Measurements from ENCODE around the gene RABGEF1. TPM values are rescaled to one million over a fixed set of nuclear protein-coding genes. Genes with fewer than 3 reads are reported as not detected.

RABGEF1 gene
- total and polyA plus RNA-seq, 7 donors, result 12.0 to 23.2 (median 18.7) TPM

DNA sequence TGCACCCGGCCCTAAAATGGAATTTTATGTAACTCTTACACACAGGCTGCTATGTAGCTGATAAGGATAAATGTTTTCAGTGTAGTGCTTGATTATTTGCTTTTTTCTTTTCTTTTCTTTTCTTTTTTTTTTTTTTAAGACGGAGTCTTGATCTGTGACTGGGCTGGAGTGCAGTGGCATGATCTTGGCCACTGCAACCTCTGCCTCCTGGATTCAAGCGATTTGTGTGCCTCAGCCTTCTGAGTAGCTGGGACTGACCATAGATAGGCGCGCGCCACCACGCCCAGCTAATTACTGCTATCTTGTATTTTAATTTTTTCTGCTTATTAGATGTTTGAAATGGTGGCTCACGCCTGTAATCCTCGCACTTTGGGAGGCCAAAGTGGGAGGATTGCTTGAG, 3.4 kb downstream of the RABGEF1 start:
- Histone ChIP-seq H3K4me3 (no peak overlapping the region), H3K27ac (no peak overlapping the region), H3K4me1 (peaks cover 37% of the 10 kb centered on the region), H3K9me3 (no peaks in the 10 kb centered on the region), H3K27me3 (ENCODE audit: insufficient read depth in 3 of 3, low read length in 2 of 3) (no peaks in the 10 kb centered on the region), H3K36me3 (ENCODE audit: insufficient read depth in 1 of 2, low read depth in 1 of 2) (peaks cover 0 to 9% of the 10 kb centered on the region in 2 donors)
- 94 to 96% (median 96%) methylated on average over 9 of the region's 9 CpGs for WGBS, 3 donors
- ATAC-seq (no peak), DNase-seq (no peak)
- TF ChIP-seq, protein P1, sequence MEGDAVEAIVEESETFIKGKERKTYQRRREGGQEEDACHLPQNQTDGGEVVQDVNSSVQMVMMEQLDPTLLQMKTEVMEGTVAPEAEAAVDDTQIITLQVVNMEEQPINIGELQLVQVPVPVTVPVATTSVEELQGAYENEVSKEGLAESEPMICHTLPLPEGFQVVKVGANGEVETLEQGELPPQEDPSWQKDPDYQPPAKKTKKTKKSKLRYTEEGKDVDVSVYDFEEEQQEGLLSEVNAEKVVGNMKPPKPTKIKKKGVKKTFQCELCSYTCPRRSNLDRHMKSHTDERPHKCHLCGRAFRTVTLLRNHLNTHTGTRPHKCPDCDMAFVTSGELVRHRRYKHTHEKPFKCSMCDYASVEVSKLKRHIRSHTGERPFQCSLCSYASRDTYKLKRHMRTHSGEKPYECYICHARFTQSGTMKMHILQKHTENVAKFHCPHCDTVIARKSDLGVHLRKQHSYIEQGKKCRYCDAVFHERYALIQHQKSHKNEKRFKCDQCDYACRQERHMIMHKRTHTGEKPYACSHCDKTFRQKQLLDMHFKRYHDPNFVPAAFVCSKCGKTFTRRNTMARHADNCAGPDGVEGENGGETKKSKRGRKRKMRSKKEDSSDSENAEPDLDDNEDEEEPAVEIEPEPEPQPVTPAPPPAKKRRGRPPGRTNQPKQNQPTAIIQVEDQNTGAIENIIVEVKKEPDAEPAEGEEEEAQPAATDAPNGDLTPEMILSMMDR (IDR thresholded peaks at IDR 0.05), result no peak
- intact Hi-C loops (cut with DNase I), result loop anchor here (10.0 kb wide), 1 partner anchor 89 kb away; no protein-coding TSS in a partner anchor

DNA sequence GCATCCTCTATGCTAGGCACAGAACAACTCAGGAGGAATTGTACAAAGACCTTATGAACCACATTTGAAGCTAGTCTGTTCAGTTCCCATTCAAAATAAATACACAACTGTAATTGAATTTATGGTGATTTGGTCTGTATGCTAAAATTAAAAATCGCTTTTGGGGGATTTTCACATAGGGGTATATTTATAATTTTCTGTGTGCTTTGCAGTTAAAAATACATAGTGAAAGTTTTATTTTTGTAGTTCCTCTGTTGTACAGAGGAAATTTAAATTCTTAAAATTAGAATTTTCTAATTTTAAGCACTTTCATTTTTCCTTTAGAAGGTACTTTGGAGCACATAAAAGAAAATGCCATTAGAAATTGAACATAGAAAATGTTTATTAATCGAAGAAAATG, 6.9 kb downstream of the RABGEF1 start:
- 90 to 96% (median 91%) methylated on average over 2 of the region's 2 CpGs for WGBS, 3 donors
- intact Hi-C loops (cut with DNase I), result loop anchor here (5.0 to 10.0 kb wide), 2 partner anchors 93 to 190 kb away; no protein-coding TSS in a partner anchor

DNA sequence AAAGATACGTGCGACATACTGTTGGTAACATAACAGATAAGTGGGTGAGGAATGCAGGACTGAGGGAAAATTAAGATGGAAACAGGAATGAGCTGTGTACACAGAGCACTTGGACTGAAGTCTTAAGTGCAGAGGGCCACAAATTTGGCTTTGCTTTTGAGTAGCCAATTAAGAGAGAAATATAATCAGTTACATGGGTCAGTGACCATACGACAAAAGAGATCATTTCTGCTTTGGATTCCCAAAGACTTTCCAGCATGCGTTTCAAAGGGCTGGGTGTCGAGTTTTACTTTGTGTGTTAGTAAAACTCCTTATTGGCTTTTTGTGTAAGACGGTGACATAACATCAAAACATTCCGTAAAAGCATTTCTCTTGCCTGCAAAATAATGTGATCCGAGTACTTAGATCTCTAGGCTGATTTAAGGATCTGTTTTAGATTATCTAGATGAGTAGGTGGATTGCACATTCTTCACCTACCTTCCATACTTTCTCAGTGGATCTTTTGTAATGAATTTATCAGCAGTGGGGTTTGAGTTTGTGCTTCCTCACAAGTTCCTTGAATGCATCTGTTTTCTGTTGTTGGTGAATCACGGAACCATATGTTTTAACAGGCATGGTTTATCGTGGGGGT, 7.5 kb downstream of the RABGEF1 start:
- DNase-seq, result no peak
- ATAC-seq, result no peak
- Histone ChIP-seq H3K4me1 (peaks cover 48% of the 10 kb centered on the region), H3K27ac (peak overlapping the region; percentile 64), H3K27me3 (ENCODE audit: insufficient read depth in 3 of 3, low read length in 2 of 3) (no peaks in the 10 kb centered on the region), H3K4me3 (no peak overlapping the region), H3K9me3 (no peaks in the 10 kb centered on the region), H3K36me3 (ENCODE audit: insufficient read depth in 1 of 2, low read depth in 1 of 2) (peaks cover 0 to 9% of the 10 kb centered on the region in 2 donors)
- WGBS, 3 donors, result 57 to 70% (median 61%) methylated on average over 10 of the region's 10 CpGs
- intact Hi-C loops (cut with DNase I), result loop anchor here (5.0 to 10.0 kb wide), 2 partner anchors 93 to 191 kb away; no protein-coding TSS in a partner anchor
- TF ChIP-seq, protein P1 (IDR thresholded peaks at IDR 0.05), result no peak

More for the DNA sequence above, 6.9 kb downstream of the RABGEF1 start:
- no peaks in the 10 kb centered on the region for H3K9me3 ChIP-seq
- H3K27ac ChIP-seq, result peak overlapping the region; percentile 64
- TF ChIP-seq, protein P1 (IDR thresholded peaks at IDR 0.05), result no peak
- no peak overlapping the region for H3K4me3 ChIP-seq
- ATAC-seq (no peak), DNase-seq (no peak)
- peaks cover 0 to 9% of the 10 kb centered on the region in 2 donors for H3K36me3 ChIP-seq (ENCODE audit: insufficient read depth in 1 of 2, low read depth in 1 of 2)
- peaks cover 51% of the 10 kb centered on the region for H3K4me1 ChIP-seq
- no peaks in the 10 kb centered on the region for H3K27me3 ChIP-seq (ENCODE audit: insufficient read depth in 3 of 3, low read length in 2 of 3)

DNA sequence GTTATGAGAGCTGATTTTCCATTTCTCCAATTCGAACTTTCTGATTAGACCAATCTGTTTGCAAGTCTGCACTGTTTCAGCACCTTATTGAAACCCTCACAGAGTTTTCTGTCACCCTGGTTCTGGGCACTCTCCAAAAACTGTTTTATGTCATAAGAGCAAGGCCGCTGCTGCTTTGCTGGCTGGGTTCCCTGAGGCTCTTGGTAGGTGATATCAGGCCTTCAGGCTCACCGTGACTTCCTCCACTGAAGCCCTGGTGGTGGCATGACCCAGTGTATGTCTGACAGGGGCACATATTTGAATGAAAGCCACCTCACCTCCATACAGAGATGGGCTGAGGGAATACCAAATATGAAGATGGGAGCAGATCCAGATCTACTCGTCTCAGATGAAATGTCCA, 8.3 kb downstream of the RABGEF1 start:
- TF ChIP-seq, protein P1 (IDR thresholded peaks at IDR 0.05), result no peak
- Histone ChIP-seq H3K4me3 (no peak overlapping the region), H3K9me3 (no peaks in the 10 kb centered on the region), H3K36me3 (ENCODE audit: insufficient read depth in 1 of 2, low read depth in 1 of 2) (peaks cover 0 to 9% of the 10 kb centered on the region in 2 donors), H3K4me1 (peaks cover 48% of the 10 kb centered on the region), H3K27me3 (ENCODE audit: insufficient read depth in 3 of 3, low read length in 2 of 3) (no peaks in the 10 kb centered on the region), H3K27ac (peak overlapping the region; percentile 64)
- intact Hi-C loops (cut with DNase I), result loop anchor here (5.0 to 10.0 kb wide), 2 partner anchors 94 to 191 kb away; no protein-coding TSS in a partner anchor
- peak; percentile 35 to 66 for DNase-seq
- 32 to 40% (median 34%) methylated on average over 4 of the region's 4 CpGs for WGBS, 3 donors
- peak; percentile 67 to 83 (median 76) for ATAC-seq

Measured in psoas muscle (tissue), 8 donors.